ENCODE data around the gene COL27A1. TPM values are rescaled to one million over a fixed set of nuclear protein-coding genes. Genes with fewer than 3 reads are reported as not detected.
"Not testable (repeated sequence)": the region's sequence is repeated elsewhere in the genome, so short reads cannot be mapped to it uniquely, and the experiment has no call there.

COL27A1 gene
- total RNA-seq, 1 experiment from 2014 or later, result 12.0 TPM

GRCh38 chr9:114319147-114319546, 163.8 kb downstream of the COL27A1 start:
- intact Hi-C loops (cut with micrococcal nuclease), result no loop called here
- ChIA-PET CTCF (interaction anchor here (1.2 kb wide), 1 partner anchor 236 kb away, joined by 3 read pairs; no protein-coding TSS in a partner anchor), POLR2A (no interaction called here), RAD21 (ENCODE audit: low non-redundant PET in 1 of 2, low total read pairs in 2 of 2, uncharacterized antibody in 2 of 2, unreplicated experiment in 2 of 2) (no interaction called here)
- Histone ChIP-seq H3K4me1 (ENCODE audit: control insufficient read depth in 1 of 2, insufficient read depth in 2 of 2, low read length in 2 of 2) (no peaks in the 10 kb centered on the region), H3K36me3 (ENCODE audit: control insufficient read depth in 1 of 2, insufficient read depth in 2 of 2, low read length in 2 of 2) (no peaks in the 10 kb centered on the region), H3K9me3 (ENCODE audit: control insufficient read depth in 1 of 2, insufficient read depth in 1 of 2, low read depth in 1 of 2, low read length in 2 of 2) (no peaks in the 10 kb centered on the region), H3K9ac (ENCODE audit: low read length) (no peak overlapping the region), H3K27ac (ENCODE audit: low read depth, low read length) (no peak overlapping the region), H4K20me1 (ENCODE audit: insufficient read depth) (no peaks in the 10 kb centered on the region), H3K4me3 (replicated peaks in 1 of 2; ENCODE audit: low read depth in 1 of 2, low read length in 2 of 2) (no peak overlapping the region), H3K9me2 (ENCODE audit: insufficient read depth) (no peaks in the 10 kb centered on the region), H2AFZ (ENCODE audit: low read depth, low read length, poor library complexity, severe bottlenecking) (no peak overlapping the region), H3K4me2 (ENCODE audit: low read length) (no peak overlapping the region), H3K27me3 (ENCODE audit: insufficient read depth, low read length) (peaks cover 3% of the 10 kb centered on the region; the same call in 1 of the 2 replicates), H3K79me2 (ENCODE audit: insufficient read depth, low read length) (no peaks in the 10 kb centered on the region)
- no peak for DNase-seq (ENCODE audit: low read depth, low spot score)
- peak; percentile 42; the same call in 1 of the 2 replicates for ATAC-seq
- TF ChIP-seq, protein P1, sequence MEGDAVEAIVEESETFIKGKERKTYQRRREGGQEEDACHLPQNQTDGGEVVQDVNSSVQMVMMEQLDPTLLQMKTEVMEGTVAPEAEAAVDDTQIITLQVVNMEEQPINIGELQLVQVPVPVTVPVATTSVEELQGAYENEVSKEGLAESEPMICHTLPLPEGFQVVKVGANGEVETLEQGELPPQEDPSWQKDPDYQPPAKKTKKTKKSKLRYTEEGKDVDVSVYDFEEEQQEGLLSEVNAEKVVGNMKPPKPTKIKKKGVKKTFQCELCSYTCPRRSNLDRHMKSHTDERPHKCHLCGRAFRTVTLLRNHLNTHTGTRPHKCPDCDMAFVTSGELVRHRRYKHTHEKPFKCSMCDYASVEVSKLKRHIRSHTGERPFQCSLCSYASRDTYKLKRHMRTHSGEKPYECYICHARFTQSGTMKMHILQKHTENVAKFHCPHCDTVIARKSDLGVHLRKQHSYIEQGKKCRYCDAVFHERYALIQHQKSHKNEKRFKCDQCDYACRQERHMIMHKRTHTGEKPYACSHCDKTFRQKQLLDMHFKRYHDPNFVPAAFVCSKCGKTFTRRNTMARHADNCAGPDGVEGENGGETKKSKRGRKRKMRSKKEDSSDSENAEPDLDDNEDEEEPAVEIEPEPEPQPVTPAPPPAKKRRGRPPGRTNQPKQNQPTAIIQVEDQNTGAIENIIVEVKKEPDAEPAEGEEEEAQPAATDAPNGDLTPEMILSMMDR (IDR thresholded peaks at IDR 0.05 in 2 of 3, conservative IDR thresholded peaks at IDR 0.05 in 1 of 3; ENCODE audit: borderline replicate concordance in 1 of 3, insufficient read depth in 1 of 3, low read depth in 2 of 3, low read length in 2 of 3), result no peak
- TF ChIP-seq MAX (IDR thresholded peaks at IDR 0.05) (no peak), EZH2phosphoT487 (IDR thresholded peaks at IDR 0.05; ENCODE audit: borderline replicate concordance) (no peak), POLR2A (IDR thresholded peaks at IDR 0.05; ENCODE audit: borderline replicate concordance, extremely low read depth, insufficient read depth, insufficient read length) (no peak), RAD21 (IDR thresholded peaks at IDR 0.05; ENCODE audit: low read depth) (no peak), ZFX (IDR thresholded peaks at IDR 0.05) (no peak), FOSL1 (IDR thresholded peaks at IDR 0.05; ENCODE audit: low read depth) (no peak), ZNF274 (IDR thresholded peaks at IDR 0.05; ENCODE audit: low read depth, low read length) (no peak), CEBPB (IDR thresholded peaks at IDR 0.05; ENCODE audit: low read depth) (no peak), SP1 (IDR thresholded peaks at IDR 0.05; ENCODE audit: low read depth) (no peak), EGR1 (IDR thresholded peaks at IDR 0.05; ENCODE audit: low read depth) (no peak), TCF7L2 (IDR thresholded peaks at IDR 0.05; ENCODE audit: borderline replicate concordance, extremely low read depth, insufficient read depth, insufficient read length) (no peak), POLR2AphosphoS5 (IDR thresholded peaks at IDR 0.05; ENCODE audit: low read depth, low read length) (no peak), YY1 (IDR thresholded peaks at IDR 0.05; ENCODE audit: extremely low read depth, insufficient replicate concordance, low read depth, low read length) (no peak), SRF (IDR thresholded peaks at IDR 0.05; ENCODE audit: low read depth) (no peak), JUND (IDR thresholded peaks at IDR 0.05) (no peak)
- TF ChIP-seq, protein P2, sequence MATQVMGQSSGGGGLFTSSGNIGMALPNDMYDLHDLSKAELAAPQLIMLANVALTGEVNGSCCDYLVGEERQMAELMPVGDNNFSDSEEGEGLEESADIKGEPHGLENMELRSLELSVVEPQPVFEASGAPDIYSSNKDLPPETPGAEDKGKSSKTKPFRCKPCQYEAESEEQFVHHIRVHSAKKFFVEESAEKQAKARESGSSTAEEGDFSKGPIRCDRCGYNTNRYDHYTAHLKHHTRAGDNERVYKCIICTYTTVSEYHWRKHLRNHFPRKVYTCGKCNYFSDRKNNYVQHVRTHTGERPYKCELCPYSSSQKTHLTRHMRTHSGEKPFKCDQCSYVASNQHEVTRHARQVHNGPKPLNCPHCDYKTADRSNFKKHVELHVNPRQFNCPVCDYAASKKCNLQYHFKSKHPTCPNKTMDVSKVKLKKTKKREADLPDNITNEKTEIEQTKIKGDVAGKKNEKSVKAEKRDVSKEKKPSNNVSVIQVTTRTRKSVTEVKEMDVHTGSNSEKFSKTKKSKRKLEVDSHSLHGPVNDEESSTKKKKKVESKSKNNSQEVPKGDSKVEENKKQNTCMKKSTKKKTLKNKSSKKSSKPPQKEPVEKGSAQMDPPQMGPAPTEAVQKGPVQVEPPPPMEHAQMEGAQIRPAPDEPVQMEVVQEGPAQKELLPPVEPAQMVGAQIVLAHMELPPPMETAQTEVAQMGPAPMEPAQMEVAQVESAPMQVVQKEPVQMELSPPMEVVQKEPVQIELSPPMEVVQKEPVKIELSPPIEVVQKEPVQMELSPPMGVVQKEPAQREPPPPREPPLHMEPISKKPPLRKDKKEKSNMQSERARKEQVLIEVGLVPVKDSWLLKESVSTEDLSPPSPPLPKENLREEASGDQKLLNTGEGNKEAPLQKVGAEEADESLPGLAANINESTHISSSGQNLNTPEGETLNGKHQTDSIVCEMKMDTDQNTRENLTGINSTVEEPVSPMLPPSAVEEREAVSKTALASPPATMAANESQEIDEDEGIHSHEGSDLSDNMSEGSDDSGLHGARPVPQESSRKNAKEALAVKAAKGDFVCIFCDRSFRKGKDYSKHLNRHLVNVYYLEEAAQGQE (IDR thresholded peaks at IDR 0.05; ENCODE audit: low read depth), result no peak
- no TSS peak for BruUV-seq (replicated peaks)

DNA sequence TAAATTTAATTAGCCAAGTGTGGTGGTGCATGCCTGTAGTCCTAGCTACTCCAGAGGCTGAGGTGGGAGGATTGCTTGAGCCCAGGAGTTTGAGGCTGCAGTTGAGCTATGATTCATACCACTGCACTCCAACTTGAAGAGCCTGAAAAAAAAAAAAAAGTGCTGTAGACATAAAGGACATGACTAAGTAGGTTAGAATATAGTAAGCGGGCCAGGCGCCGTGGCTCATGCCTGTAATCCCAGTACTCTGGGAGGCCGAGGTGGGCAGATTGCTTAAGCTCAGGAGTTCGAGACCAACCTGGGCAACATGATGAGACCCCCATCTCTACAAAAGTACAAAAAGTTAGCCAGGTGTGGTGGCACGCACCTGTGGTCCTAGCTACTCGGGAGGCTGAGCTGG, 165.4 kb downstream of the COL27A1 start:
- ATAC-seq, result not testable (repeated sequence)

More for the DNA sequence above, 165.4 kb downstream of the COL27A1 start:
- DNase-seq (ENCODE audit: low read depth, low spot score); POLR2A ChIA-PET; H3K79me2 ChIP-seq (ENCODE audit: insufficient read depth, low read length); RAD21 ChIA-PET (ENCODE audit: low non-redundant PET in 1 of 2, low total read pairs in 2 of 2, uncharacterized antibody in 2 of 2, unreplicated experiment in 2 of 2); BruUV-seq (replicated peaks); H3K36me3 ChIP-seq (ENCODE audit: control insufficient read depth in 1 of 2, insufficient read depth in 2 of 2, low read length in 2 of 2); H3K27me3 ChIP-seq (ENCODE audit: insufficient read depth, low read length); H4K20me1 ChIP-seq (ENCODE audit: insufficient read depth); H3K9me2 ChIP-seq (ENCODE audit: insufficient read depth); H3K27ac ChIP-seq (ENCODE audit: low read depth, low read length); intact Hi-C loops (cut with micrococcal nuclease); H3K4me3 ChIP-seq (replicated peaks in 1 of 2; ENCODE audit: low read depth in 1 of 2, low read length in 2 of 2); H2AFZ ChIP-seq (ENCODE audit: low read depth, low read length, poor library complexity, severe bottlenecking); H3K9ac ChIP-seq (ENCODE audit: low read length); H3K4me1 ChIP-seq (ENCODE audit: control insufficient read depth in 1 of 2, insufficient read depth in 2 of 2, low read length in 2 of 2); CTCF ChIA-PET; H3K4me2 ChIP-seq (ENCODE audit: low read length); H3K9me3 ChIP-seq (ENCODE audit: control insufficient read depth in 1 of 2, insufficient read depth in 1 of 2, low read depth in 1 of 2, low read length in 2 of 2): not testable (repeated sequence)

Data from HCT116 (cell line).